Caco-2 (cell line): Measurements from ENCODE around the gene WWTR1. TPM values are rescaled to one million over a fixed set of nuclear protein-coding genes. Genes with fewer than 3 reads are reported as not detected.

Experiments used
- BruUV-seq: library from RNA; stranded (reverse); fragments of 400-500 nt; replicated peaks from 2 replicates; lab custom pipeline; 2021; lab: Mats Ljungman, UMichigan
- CTCF ChIA-PET: fragments of 300-600 bp; sonication (Branson Sonifier 250); formaldehyde crosslinking; loops from one replicate; lab custom pipeline; 2022; ENCODE audit warnings: antibody characterized with exemption; lab: Charles Lee
- POLR2A ChIA-PET: fragments of 300-600 bp; sonication (Branson Sonifier 250); formaldehyde crosslinking; loops from one replicate; lab custom pipeline; 2022; ENCODE audit warnings: antibody characterized with exemption; lab: Charles Lee
- DNase-seq, 2 experiments: peaks; one replicate each; pipeline versions ENCODE4 v3.0.0 to v3.0.0-alpha.2; 2020 to 2022
- H3K27me3 ChIP-seq: replicated peaks from 2 replicates; pipeline ENCODE4 v1.6.0; 2011; ENCODE audit warnings: low read length; ENCODE audit not compliant: control insufficient read depth, insufficient read depth
- H3K36me3 ChIP-seq: 2 replicates; pipeline ENCODE4 v1.5.1; 2011; ENCODE audit warnings: low read length; ENCODE audit not compliant: control insufficient read depth, insufficient read depth
- H3K4me1 ChIP-seq: fragments of 250-450 bp; sonication (Bioruptor Pico); 2 replicates; pipeline ENCODE4 v1.5.1; 2020; ENCODE audit warnings: mild to moderate bottlenecking
- H3K4me3 ChIP-seq: 2 replicates; pipeline ENCODE4 v1.5.1; 2011; ENCODE audit warnings: low read depth, mild to moderate bottlenecking, control low read depth, low read length
- H3K9me3 ChIP-seq: fragments of 250-450 bp; sonication (Bioruptor Pico); 2 replicates; pipeline ENCODE4 v1.5.1; 2020; ENCODE audit warnings: mild to moderate bottlenecking, moderate library complexity
- H3K27ac Mint-ChIP-seq: one replicate; pipeline ENCODE4 v1.8.0; 2022; ENCODE audit warnings: mixed read lengths; ENCODE audit not compliant: unreplicated experiment
- H3K27me3 Mint-ChIP-seq: one replicate; pipeline ENCODE4 v1.8.0; 2022; ENCODE audit warnings: mixed read lengths; ENCODE audit not compliant: insufficient read depth, unreplicated experiment
- H3K36me3 Mint-ChIP-seq: one replicate; pipeline ENCODE4 v1.8.0; 2022; ENCODE audit warnings: mild to moderate bottlenecking, mixed read lengths; ENCODE audit not compliant: insufficient read depth, unreplicated experiment
- H3K4me1 Mint-ChIP-seq: one replicate; pipeline ENCODE4 v1.8.0; 2022; ENCODE audit warnings: low read depth, mixed read lengths; ENCODE audit not compliant: unreplicated experiment
- H3K4me3 Mint-ChIP-seq: one replicate; pipeline ENCODE4 v1.8.0; 2022; ENCODE audit warnings: mild to moderate bottlenecking, moderate library complexity, mixed read lengths; ENCODE audit not compliant: unreplicated experiment
- H3K9me3 Mint-ChIP-seq: one replicate; pipeline ENCODE4 v1.8.0; 2022; ENCODE audit warnings: mixed read lengths; ENCODE audit not compliant: unreplicated experiment
- CTCF ChIP-seq, 2 experiments: fragments of 200-600 bp in 1 of 2; IDR thresholded peaks; 1 replicate in 1 of 2; 2 replicates in 1 of 2; pipeline versions ENCODE4 v1.5.1 to v1.8.0; 2011 to 2022; ENCODE audit warnings: antibody characterized with exemption in 1 of 2, control low read depth in 1 of 2, inconsistent platforms in 1 of 2, low read depth in 1 of 2, low read length in 1 of 2, mild to moderate bottlenecking in 1 of 2, moderate library complexity in 1 of 2; ENCODE audit not compliant: insufficient read depth in 1 of 2, severe bottlenecking in 1 of 2, unreplicated experiment in 1 of 2
- intact Hi-C: fragments of 100-400 bp; cut with micrococcal nuclease; formaldehyde crosslinking; loops from one replicate; pipeline ENCODE4 v1.10.0; 2022; ENCODE audit not compliant: unreplicated experiment
- total RNA-seq: library from RNA; stranded (reverse); gene quantifications from 2 replicates; pipeline ENCODE4 v1.2.3, GENCODE V29; 2022

WWTR1 gene
- total RNA-seq, 1 experiment from 2014 or later, result 16.2 TPM

DNA sequence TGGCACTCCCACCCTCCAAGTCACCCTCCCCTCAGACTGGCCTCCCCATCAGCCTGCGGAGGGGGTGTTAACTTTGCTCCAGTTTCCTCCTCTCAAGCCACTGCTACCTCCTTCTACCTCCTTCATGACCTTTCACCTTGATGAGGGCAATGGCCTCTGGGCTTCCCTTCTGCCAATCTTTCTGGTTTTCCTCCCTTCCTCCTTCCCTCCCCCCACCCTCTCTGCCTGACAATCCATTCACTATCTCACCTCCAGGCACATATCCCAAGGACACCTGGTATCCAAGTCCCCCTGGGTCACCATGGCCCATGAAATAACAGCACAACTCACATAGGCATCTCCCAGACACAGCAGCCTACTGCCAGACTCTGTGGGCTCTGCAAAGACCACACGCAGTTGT is 80.0 kb downstream of the WWTR1 start:
- Mint-ChIP-seq H3K36me3 (no peaks in the 10 kb centered on the region), H3K4me3 (no peak overlapping the region), H3K9me3 (no peaks in the 10 kb centered on the region), H3K27ac (no peak overlapping the region), H3K27me3 (no peaks in the 10 kb centered on the region), H3K4me1 (peaks cover 6% of the 10 kb centered on the region)
- ChIA-PET CTCF (no interaction called here), POLR2A (no interaction called here)
- H3K9me3 ChIP-seq, result no peaks in the 10 kb centered on the region
- H3K27me3 ChIP-seq, result no peaks in the 10 kb centered on the region
- H3K4me3 ChIP-seq, result no peak overlapping the region
- TF ChIP-seq CTCF (IDR thresholded peaks at IDR 0.05; ENCODE audit: insufficient read depth in 1 of 2, low read depth in 1 of 2, low read length in 1 of 2, severe bottlenecking in 1 of 2, unreplicated experiment in 1 of 2), result no peak
- DNase-seq, result no peak
- no TSS peak for BruUV-seq
- H3K4me1 ChIP-seq, result no peaks in the 10 kb centered on the region
- intact Hi-C loops, result no loop called here
- no peaks in the 10 kb centered on the region for H3K36me3 ChIP-seq

- CTCF ChIA-PET, result no interaction called here
- Mint-ChIP-seq H3K4me3 (no peak overlapping the region), H3K4me1 (peaks cover 6% of the 10 kb centered on the region), H3K36me3 (peaks cover 12% of the 10 kb centered on the region), H3K9me3 (no peaks in the 10 kb centered on the region), H3K27ac (no peak overlapping the region), H3K27me3 (no peaks in the 10 kb centered on the region)
- no peak for TF ChIP-seq CTCF (IDR thresholded peaks at IDR 0.05; ENCODE audit: insufficient read depth in 1 of 2, low read depth in 1 of 2, low read length in 1 of 2, severe bottlenecking in 1 of 2, unreplicated experiment in 1 of 2)
- intact Hi-C loops, result no loop called here
- no peaks in the 10 kb centered on the region for H3K4me1 ChIP-seq
- H3K36me3 ChIP-seq, result no peaks in the 10 kb centered on the region
- H3K4me3 ChIP-seq, result no peak overlapping the region
- POLR2A ChIA-PET, result interaction anchor here (0.6 kb wide), 1 partner anchor 167 kb away, joined by 4 read pairs; no protein-coding TSS in a partner anchor
- no peaks in the 10 kb centered on the region for H3K27me3 ChIP-seq
- no peaks in the 10 kb centered on the region for H3K9me3 ChIP-seq
- no peak for DNase-seq
- BruUV-seq, result no TSS peak
Observed at GRCh38 chr3:149575961-149576564, 81.8 kb downstream of the WWTR1 start.

GRCh38 chr3:149575213-149575960 is 82.4 kb downstream of the WWTR1 start:
- CTCF ChIA-PET, result no interaction called here

More at GRCh38 chr3:149575213-149575960, 82.4 kb downstream of the WWTR1 start:
- H3K4me1 ChIP-seq, result no peaks in the 10 kb centered on the region
- no peak for TF ChIP-seq CTCF (IDR thresholded peaks at IDR 0.05; ENCODE audit: insufficient read depth in 1 of 2, low read depth in 1 of 2, low read length in 1 of 2, severe bottlenecking in 1 of 2, unreplicated experiment in 1 of 2)
- no peak for DNase-seq
- Mint-ChIP-seq H3K9me3 (no peaks in the 10 kb centered on the region), H3K27me3 (no peaks in the 10 kb centered on the region), H3K4me1 (peaks cover 6% of the 10 kb centered on the region), H3K27ac (no peak overlapping the region), H3K4me3 (no peak overlapping the region), H3K36me3 (peaks cover 12% of the 10 kb centered on the region)
- no TSS peak for BruUV-seq
- H3K27me3 ChIP-seq, result no peaks in the 10 kb centered on the region
- POLR2A ChIA-PET, result no interaction called here
- no peak overlapping the region for H3K4me3 ChIP-seq
- no peaks in the 10 kb centered on the region for H3K9me3 ChIP-seq
- H3K36me3 ChIP-seq, result no peaks in the 10 kb centered on the region
- intact Hi-C loops, result no loop called here
